ENCODE data around the gene IGFBPL1.
"Not testable (repeated sequence)": the region's sequence is repeated elsewhere in the genome, so short reads cannot be mapped to it uniquely, and the experiment has no call there.

The IGFBPL1 gene

GRCh38 chr9:38399191-38399590, 25.1 kb downstream of the IGFBPL1 start:
- FAIRE-seq; DNase-seq (ENCODE audit: low spot score): not testable (repeated sequence)

GRCh38 chr9:38396371-38396671, 27.9 kb downstream of the IGFBPL1 start:
- no peak for FAIRE-seq
- no peak for DNase-seq (ENCODE audit: low spot score)

- no peak for DNase-seq (ENCODE audit: low spot score)
- FAIRE-seq = no peak
Observed at GRCh38 chr9:38395653-38396370, 28.4 kb downstream of the IGFBPL1 start.

GRCh38 chr9:38394416-38394815, 29.8 kb downstream of the IGFBPL1 start:
- DNase-seq (ENCODE audit: low spot score) = no peak
- no peak for FAIRE-seq

- FAIRE-seq = no peak
- DNase-seq (ENCODE audit: low spot score) = no peak
Observed at GRCh38 chr9:38393128-38393796, 31.0 kb downstream of the IGFBPL1 start.

GRCh38 chr9:38392235-38393127, 31.8 kb downstream of the IGFBPL1 start, which contains the start of gene ALDH1B1:
ALDH1B1 (plus strand) TSS chr9:38392702; CDS start chr9:38395749, 3,047 bp downstream.
- no peak for FAIRE-seq
- DNase-seq (ENCODE audit: low spot score) = peak; percentile 63

- FAIRE-seq = no peak
- no peak for DNase-seq (ENCODE audit: low spot score)
Observed at GRCh38 chr9:38391278-38392118, 32.8 kb downstream of the IGFBPL1 start.

- FAIRE-seq (no peak), DNase-seq (ENCODE audit: low spot score) (no peak)
Observed at GRCh38 chr9:38390851-38391250, 33.4 kb downstream of the IGFBPL1 start.

- DNase-seq (ENCODE audit: low spot score) (no peak), FAIRE-seq (no peak)
Observed at GRCh38 chr9:38390442-38390841, 33.8 kb downstream of the IGFBPL1 start.

- DNase-seq (ENCODE audit: low spot score) (no peak), FAIRE-seq (no peak)
Observed at GRCh38 chr9:38389313-38389712, 34.9 kb downstream of the IGFBPL1 start.

GRCh38 chr9:38388283-38389223, 35.7 kb downstream of the IGFBPL1 start:
- FAIRE-seq (no peak), DNase-seq (ENCODE audit: low spot score) (no peak)

GRCh38 chr9:38387751-38388150, 36.5 kb downstream of the IGFBPL1 start:
- FAIRE-seq (no peak), DNase-seq (ENCODE audit: low spot score) (no peak)

GRCh38 chr9:38387066-38387465, 37.2 kb downstream of the IGFBPL1 start:
- no peak for DNase-seq (ENCODE audit: low spot score)

GRCh38 chr9:38386319-38386895, 37.8 kb downstream of the IGFBPL1 start:
- DNase-seq (ENCODE audit: low spot score) (no peak), FAIRE-seq (no peak)

More at GRCh38 chr9:38387066-38387465, 37.2 kb downstream of the IGFBPL1 start:
- FAIRE-seq = no peak

GRCh38 chr9:38385896-38386295, 38.4 kb downstream of the IGFBPL1 start:
- FAIRE-seq (no peak), DNase-seq (ENCODE audit: low spot score) (no peak)

- FAIRE-seq (no peak), DNase-seq (ENCODE audit: low spot score) (no peak)
Observed at GRCh38 chr9:38384990-38385848, 39.0 kb downstream of the IGFBPL1 start.

- DNase-seq (ENCODE audit: low spot score) (no peak), FAIRE-seq (no peak)
Observed at GRCh38 chr9:38382141-38382540, 42.1 kb downstream of the IGFBPL1 start.

- DNase-seq (ENCODE audit: low spot score) (no peak), FAIRE-seq (no peak)
Observed at GRCh38 chr9:38380872-38381534, 43.3 kb downstream of the IGFBPL1 start.
